Neural cell (in vitro differentiated cells): Measurements from ENCODE around the gene BPTF. TPM values are rescaled to one million over a fixed set of nuclear protein-coding genes. Genes with fewer than 3 reads are reported as not detected.

Source experiments
- H2AFZ ChIP-seq: fragments of 200-600, 300-800 bp; sonication (generic), shearing (Covaris generic); 2 replicates; pipeline ENCODE4 v1.6.0; 2014; ENCODE audit warnings: low read depth, mild to moderate bottlenecking, antibody characterized with exemption, low read length, moderate library complexity
- H3F3A ChIP-seq: fragments of 200-600 bp; shearing (Covaris generic); 2 replicates; pipeline ENCODE4 v1.6.1; 2016; ENCODE audit warnings: mild to moderate bottlenecking, moderate library complexity, mixed read lengths, antibody characterized with exemption, low read length; ENCODE audit not compliant: insufficient read depth, poor library complexity, severe bottlenecking
- H3K27ac ChIP-seq: fragments of 200-600, 300-800 bp; sonication (generic), shearing (Covaris generic); 2 replicates; pipeline ENCODE4 v1.5.1; 2014; ENCODE audit warnings: mild to moderate bottlenecking, low read length, moderate library complexity
- H3K27me3 ChIP-seq: fragments of 300-800, 200-600 bp; sonication (generic), shearing (Covaris generic); 2 replicates; pipeline ENCODE4 v1.6.0; 2014; ENCODE audit warnings: mild to moderate bottlenecking, low read depth, low read length, moderate library complexity; ENCODE audit not compliant: insufficient read depth
- H3K36me3 ChIP-seq: fragments of 300-800, 200-600 bp; sonication (generic), shearing (Covaris generic); 2 replicates; pipeline ENCODE4 v1.5.1; 2014; ENCODE audit warnings: mild to moderate bottlenecking, antibody characterized with exemption, low read length, moderate library complexity; ENCODE audit not compliant: insufficient read depth
- H3K4me2 ChIP-seq: fragments of 300-800, 200-600 bp; sonication (generic), shearing (Covaris generic); 2 replicates; pipeline ENCODE4 v1.6.0; 2014; ENCODE audit warnings: mild to moderate bottlenecking, low read length
- H3K4me3 ChIP-seq: fragments of 300-800, 200-600 bp; sonication (generic), shearing (Covaris generic); 2 replicates; pipeline ENCODE4 v1.5.1; 2014; ENCODE audit warnings: mild to moderate bottlenecking, low read length, moderate library complexity
- H3K79me2 ChIP-seq: fragments of 200-600 bp; shearing (Covaris generic); replicated peaks from 2 replicates; pipeline ENCODE4 v1.6.0; 2014; ENCODE audit warnings: mild to moderate bottlenecking, low read length, moderate library complexity; ENCODE audit not compliant: insufficient read depth
- H3K9ac ChIP-seq: fragments of 300-800, 200-600 bp; sonication (generic), shearing (Covaris generic); 2 replicates; pipeline ENCODE4 v1.6.1; 2016; ENCODE audit warnings: mild to moderate bottlenecking, low read length, mixed read lengths
- H3K9me2 ChIP-seq: fragments of 200-600 bp; shearing (Covaris generic); 2 replicates; pipeline ENCODE4 v1.6.1; 2016; ENCODE audit warnings: mild to moderate bottlenecking, low read length, mixed read lengths; ENCODE audit not compliant: insufficient read depth
- H3K9me3 ChIP-seq: fragments of 200-600, 300-800 bp; sonication (generic), shearing (Covaris generic); 2 replicates; pipeline ENCODE4 v1.6.1; 2016; ENCODE audit warnings: mild to moderate bottlenecking, mixed run types, low read length, moderate library complexity, mixed read lengths
- H4K20me1 ChIP-seq: fragments of 200-600 bp; shearing (Covaris generic); 2 replicates; pipeline ENCODE4 v1.6.1; 2016; ENCODE audit warnings: mild to moderate bottlenecking, mixed run types; ENCODE audit not compliant: insufficient read depth
- CTCF ChIP-seq: fragments of 450-650 bp; IDR thresholded peaks from 2 replicates; pipeline ENCODE4 v1.5.1; 2014; ENCODE audit warnings: antibody characterized with exemption, mild to moderate bottlenecking, moderate library complexity; ENCODE audit not compliant: poor library complexity, severe bottlenecking
- EP300 ChIP-seq: fragments of 450-650 bp; conservative IDR thresholded peaks from 2 replicates; pipeline ENCODE4 v1.6.1; 2014; ENCODE audit warnings: antibody characterized with exemption, mild to moderate bottlenecking, moderate library complexity; ENCODE audit not compliant: poor library complexity, severe bottlenecking
- EZH2 ChIP-seq: fragments of 200-600, 300-800 bp; shearing (Covaris generic), sonication (generic); IDR thresholded peaks from 2 replicates; pipeline ENCODE4 v1.6.1; 2014; ENCODE audit warnings: antibody characterized with exemption, low read length, borderline replicate concordance, mild to moderate bottlenecking; ENCODE audit not compliant: insufficient read depth, poor library complexity, severe bottlenecking
- MXI1 ChIP-seq: fragments of 450-650 bp; conservative IDR thresholded peaks from 2 replicates; pipeline ENCODE4 v1.6.1; 2014; ENCODE audit warnings: antibody characterized with exemption, mild to moderate bottlenecking; ENCODE audit not compliant: poor library complexity, severe bottlenecking
- POLR2AphosphoS5 ChIP-seq: IDR thresholded peaks from 2 replicates; pipeline ENCODE4 v1.6.1; 2012
- RAD21 ChIP-seq: fragments of 450-650 bp; conservative IDR thresholded peaks from 2 replicates; pipeline ENCODE4 v1.6.1; 2014; ENCODE audit warnings: antibody characterized with exemption, mild to moderate bottlenecking, moderate library complexity
- REST ChIP-seq: IDR thresholded peaks from 2 replicates; pipeline ENCODE4 v1.6.1; 2012; ENCODE audit warnings: borderline replicate concordance
- SMC3 ChIP-seq: fragments of 450-650 bp; conservative IDR thresholded peaks from 2 replicates; pipeline ENCODE4 v1.6.1; 2014; ENCODE audit warnings: antibody characterized with exemption, mild to moderate bottlenecking, moderate library complexity; ENCODE audit not compliant: poor library complexity
- TAF1 ChIP-seq: IDR thresholded peaks from 2 replicates; pipeline ENCODE4 v1.6.1; 2012; ENCODE audit warnings: low read depth
- polyA plus RNA-seq: library from polyadenylated mRNA; depleted of rRNA; stranded (reverse); fragments of >200 nt; gene quantifications from 2 replicates; pipeline ENCODE4 v1.2.3, GENCODE V29; 2014

The BPTF gene
- polyA plus RNA-seq, 1 donor from 2014 or later = 46.7 TPM

- H3K27ac ChIP-seq = no peak overlapping the region
- H3K4me3 ChIP-seq = peak overlapping the region; percentile 74
- H2AFZ ChIP-seq = no peak overlapping the region
- H3K27me3 ChIP-seq = no peaks in the 10 kb centered on the region
- H3K9ac ChIP-seq = peak overlapping the region; percentile 12
- no peak for TF ChIP-seq MXI1
- TF ChIP-seq TAF1 = no peak
- TF ChIP-seq EP300 = no peak
- no peak for TF ChIP-seq RAD21
- no peak for TF ChIP-seq CTCF
- no peak for TF ChIP-seq EZH2
- no peak for TF ChIP-seq POLR2AphosphoS5
- TF ChIP-seq REST = no peak
- TF ChIP-seq SMC3 = no peak
- H3F3A ChIP-seq = no peaks in the 10 kb centered on the region
- H3K36me3 ChIP-seq = no peaks in the 10 kb centered on the region
- no peaks in the 10 kb centered on the region for H3K9me3 ChIP-seq
- peak overlapping the region; percentile 36 for H3K4me2 ChIP-seq
- H3K9me2 ChIP-seq = no peaks in the 10 kb centered on the region
- H4K20me1 ChIP-seq = peaks cover 13% of the 10 kb centered on the region
- H3K79me2 ChIP-seq = peaks cover 87% of the 10 kb centered on the region
Measured at GRCh38 chr17:67830440-67830839, 5.1 kb downstream of the BPTF start.

GRCh38 chr17:67831268-67831667 lies 6.0 kb downstream of the BPTF start:
- Histone ChIP-seq H3K36me3 (no peaks in the 10 kb centered on the region), H3F3A (no peaks in the 10 kb centered on the region), H3K4me2 (no peak overlapping the region), H3K4me3 (peak overlapping the region; percentile 74), H3K9me2 (no peaks in the 10 kb centered on the region), H3K9me3 (no peaks in the 10 kb centered on the region), H3K79me2 (peaks cover 93% of the 10 kb centered on the region), H3K27ac (no peak overlapping the region), H4K20me1 (peaks cover 17% of the 10 kb centered on the region), H2AFZ (no peak overlapping the region), H3K9ac (no peak overlapping the region), H3K27me3 (no peaks in the 10 kb centered on the region)
- no peak for TF ChIP-seq EZH2
- TF ChIP-seq EP300 = no peak
- no peak for TF ChIP-seq TAF1
- TF ChIP-seq POLR2AphosphoS5 = no peak
- TF ChIP-seq REST = no peak
- no peak for TF ChIP-seq RAD21
- TF ChIP-seq MXI1 = no peak
